T-helper 22 cell (primary cell): ENCODE results near the gene MTOR.

Source experiments
- DNase-seq: peaks from one replicate; pipeline ENCODE4 v3.0.0-alpha.2; 2020; ENCODE audit warnings: low read depth

MTOR gene

DNA sequence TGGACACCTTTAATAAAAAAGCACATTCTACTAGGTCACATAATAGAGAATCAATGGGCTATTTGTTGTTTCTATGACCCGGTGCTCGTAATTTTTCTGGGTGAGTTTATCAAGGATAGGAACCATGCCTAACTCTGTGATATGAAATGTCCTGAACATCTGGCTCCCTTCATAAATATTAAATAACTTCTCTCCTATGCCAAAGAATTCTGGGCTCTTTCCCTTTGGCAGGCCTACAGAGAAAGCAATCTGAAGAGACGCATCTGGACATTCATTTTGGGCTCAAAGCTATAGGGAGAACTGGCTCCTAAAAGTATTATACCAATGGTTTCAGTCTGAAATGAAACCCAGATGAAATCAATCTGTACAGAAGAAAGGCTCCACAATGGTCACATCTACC lies 112.0 kb downstream of the MTOR start:
- no peak for DNase-seq

DNA sequence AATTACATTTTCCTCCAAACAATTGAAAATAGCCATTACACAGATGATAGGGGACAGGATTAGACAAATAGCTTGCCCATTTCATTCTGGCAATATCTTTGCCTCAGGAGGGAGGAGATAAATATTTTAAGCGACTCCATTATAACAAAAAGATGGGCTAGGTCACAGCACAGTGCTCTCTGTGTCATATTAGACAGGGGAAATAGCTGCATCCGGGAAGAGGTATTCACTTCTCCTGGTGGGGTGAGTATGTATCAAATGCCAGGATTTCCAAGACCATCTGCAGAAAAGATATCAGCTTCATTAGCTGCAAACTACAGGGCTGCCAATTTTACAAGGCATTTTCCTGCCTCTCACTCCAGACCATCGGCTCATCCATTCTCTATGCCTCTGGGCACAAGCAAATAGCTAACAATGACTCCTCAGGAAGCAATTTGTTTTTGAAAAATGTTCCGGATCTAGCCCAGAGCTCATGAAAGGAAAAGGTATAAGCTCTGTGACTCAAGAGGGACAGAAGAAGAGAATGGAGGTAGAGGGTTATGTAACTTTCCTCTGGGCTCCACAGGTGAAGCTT lies 115.1 kb downstream of the MTOR start:
- DNase-seq, result no peak

DNA sequence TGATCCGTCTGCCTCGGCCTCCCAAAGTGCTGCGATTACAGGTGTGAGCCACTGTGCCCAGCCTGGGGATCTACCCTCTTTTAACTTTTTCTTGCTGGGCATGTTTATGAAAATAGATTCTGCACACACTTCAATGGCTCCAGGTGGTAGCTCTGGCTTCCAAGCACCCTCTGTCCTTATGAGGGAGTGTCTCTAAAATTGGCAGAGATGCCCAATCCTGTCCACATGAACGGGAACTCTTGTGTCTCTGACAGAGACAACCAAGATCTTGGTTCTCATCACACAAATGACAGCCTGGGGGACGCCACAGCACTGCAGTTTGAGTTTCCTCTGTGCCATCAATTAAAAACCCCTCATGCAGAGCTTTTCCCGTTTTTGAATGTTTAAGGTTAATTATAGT lies 116.6 kb downstream of the MTOR start:
- DNase-seq, result no peak

GRCh38 chr1:11144570-11145256 lies 117.6 kb downstream of the MTOR start:
- no peak for DNase-seq

DNA sequence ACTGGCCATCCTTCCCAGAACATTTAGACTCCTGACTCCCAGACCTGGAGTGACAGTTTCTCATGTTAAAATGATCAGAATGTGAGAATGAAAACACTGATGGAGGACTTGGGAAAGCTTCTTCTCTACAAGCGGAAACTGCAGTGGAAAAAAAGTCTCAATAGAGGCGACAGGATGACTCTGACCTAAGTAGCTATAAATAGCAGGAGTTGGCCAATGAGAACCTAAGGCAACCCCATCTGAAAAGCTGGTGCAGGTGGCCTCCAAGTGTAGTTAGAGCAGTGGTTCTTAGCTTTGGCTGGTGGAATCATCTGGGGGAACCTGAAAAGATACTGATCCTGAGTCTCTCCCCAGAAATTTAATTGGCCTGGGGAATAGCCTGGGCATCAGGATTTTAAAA lies 118.4 kb downstream of the MTOR start:
- no peak for DNase-seq

GRCh38 chr1:11143401-11143800 lies 119.0 kb downstream of the MTOR start:
- no peak for DNase-seq

GRCh38 chr1:11142618-11143391 lies 119.5 kb downstream of the MTOR start:
- DNase-seq, result no peak

DNA sequence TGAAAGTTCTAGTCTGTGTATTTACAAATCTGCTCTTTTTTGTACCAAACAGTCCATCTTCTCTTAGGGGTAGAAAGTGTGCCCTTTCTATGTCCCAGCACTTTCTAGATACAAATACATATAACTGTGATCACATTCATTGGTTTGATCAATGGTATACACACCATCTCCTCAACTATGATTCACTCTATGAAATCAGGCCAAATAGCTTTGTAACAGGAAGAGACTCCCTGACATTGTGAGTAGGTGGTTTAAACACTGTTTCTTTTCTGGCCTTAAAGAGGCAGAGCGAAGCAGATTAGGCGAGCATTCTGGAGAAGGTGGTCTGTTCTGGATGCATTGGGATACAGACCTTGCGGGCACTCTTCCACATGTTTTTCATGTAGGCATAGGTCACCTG lies 123.4 kb downstream of the MTOR start:
- DNase-seq, result no peak

- DNase-seq, result no peak
Measured at GRCh38 chr1:11138029-11138428, 124.3 kb downstream of the MTOR start.

DNA sequence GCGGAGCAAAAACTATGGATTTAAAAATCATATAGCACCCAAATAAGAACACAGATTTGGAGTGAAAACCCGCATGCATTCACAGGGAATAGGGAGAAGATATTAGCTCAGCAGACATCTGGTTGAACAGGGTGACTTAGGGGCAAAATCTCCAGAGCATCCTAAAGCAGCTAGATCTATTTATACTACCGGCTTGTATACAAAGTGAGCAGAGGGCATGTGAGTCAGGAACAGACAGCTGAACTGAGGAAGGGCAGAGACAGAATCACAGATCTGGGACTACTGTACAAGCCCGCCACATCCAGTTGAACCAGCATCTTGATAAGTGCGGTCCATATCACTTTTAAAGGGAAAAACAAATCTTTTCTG lies 127.5 kb downstream of the MTOR start:
- DNase-seq, result no peak

GRCh38 chr1:11134251-11134897 lies 128.0 kb downstream of the MTOR start:
- DNase-seq, result no peak

DNA sequence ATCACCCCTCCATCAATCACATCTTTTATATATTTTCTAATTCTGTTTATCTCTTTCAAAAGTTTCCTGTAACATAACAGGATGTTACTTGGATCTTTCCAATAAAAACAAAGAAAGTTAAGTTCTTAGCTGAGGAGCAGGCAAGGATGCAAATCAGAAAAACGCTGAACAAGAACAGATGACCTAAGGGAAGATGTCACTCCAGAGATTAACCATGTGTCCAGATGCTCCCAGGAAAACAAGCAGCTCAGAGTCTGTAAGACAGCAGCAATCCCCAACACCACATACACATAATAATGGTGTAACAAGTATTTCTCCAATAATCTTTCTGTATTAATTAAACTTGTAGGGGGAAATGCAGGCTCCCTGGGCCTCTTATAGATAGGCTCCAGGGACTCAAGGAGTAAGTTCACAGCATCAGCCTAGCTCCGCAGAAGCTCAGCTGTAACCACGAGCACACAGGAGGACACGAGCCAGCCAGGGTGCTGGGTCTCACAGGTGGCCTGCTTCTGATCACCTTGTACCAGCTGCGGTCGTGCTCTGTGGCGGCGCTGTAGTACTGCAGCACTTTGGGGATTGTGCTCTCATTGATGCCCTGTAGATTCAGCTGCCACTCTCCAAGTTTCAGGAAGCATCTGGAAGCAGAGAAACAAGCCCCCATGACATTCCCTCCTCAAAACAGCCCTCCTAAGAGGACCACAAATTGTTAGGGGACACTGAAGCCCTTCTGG lies 129.6 kb downstream of the MTOR start:
- DNase-seq, result no peak

DNA sequence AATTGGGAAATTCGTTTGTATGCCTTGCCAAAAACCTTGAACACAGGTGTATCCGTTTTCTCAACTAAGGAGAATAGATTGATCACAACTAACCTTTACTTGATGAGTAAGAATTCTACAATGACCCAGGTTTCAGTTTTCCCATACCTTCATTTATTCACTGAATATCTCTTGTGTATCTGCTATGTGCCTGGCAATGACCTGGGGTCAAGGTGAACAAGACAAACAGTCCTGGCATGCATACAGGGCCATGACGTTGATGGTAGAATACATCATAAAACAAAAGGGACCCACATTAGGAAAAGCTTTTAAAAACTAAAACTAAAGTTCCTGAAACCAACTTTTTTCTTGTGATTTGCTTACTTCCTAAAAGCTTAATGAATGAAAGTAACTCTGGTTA lies 130.5 kb downstream of the MTOR start:
- DNase-seq, result no peak

DNA sequence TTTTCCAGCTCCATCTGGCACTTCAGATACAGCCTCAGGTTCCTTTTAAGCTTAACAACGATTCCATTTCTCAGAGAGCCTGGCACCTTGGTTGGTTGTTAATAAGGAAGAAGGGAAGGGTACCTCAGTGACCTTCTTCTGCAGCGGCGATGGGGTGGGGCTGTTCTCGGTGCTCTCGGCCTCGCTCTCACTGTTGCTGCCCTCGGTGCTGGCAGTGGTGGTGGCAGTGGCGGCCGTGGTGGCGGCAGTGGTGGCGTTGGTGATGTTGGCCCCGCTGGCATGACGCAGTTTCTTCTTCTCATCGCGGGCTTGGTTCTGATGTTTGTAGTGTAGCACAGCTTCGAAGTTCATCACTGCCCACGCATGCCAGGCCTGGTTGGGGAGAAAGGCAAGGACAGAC lies 131.9 kb downstream of the MTOR start:
- DNase-seq, result no peak

DNA sequence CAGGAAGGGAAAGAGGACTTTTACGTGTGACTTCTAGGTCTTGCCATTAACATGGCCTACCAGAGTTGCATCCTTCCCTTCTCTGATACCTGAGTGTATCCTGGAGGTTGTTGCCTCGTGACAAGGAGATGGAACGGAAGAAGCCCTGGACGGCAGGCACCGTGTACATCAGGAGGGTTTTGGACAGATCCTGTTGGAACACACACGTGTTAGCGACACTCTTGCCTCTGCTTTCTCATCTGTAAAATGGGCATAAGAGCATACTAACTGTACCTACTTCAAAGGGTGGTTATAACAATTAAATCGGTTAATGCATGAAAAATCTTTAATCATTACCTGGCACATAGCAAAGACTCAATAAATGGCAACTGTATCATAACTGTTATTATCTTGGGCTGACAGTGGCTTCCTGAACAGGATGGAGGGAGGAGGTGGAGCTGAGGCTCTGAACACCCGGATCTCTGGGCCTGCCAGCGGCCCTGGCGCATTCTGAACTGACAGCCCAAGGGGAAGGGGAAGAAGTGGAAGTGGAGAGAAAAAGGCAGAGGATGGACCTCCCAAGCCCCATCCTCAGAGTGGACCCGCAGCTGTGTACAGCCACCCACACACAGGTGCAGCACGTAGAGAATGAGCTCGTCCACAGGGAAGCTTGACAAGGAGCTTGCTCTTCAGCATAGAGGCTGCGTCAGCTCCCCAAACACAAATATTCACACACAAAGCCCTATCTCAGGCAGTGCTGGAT lies 132.5 kb downstream of the MTOR start:
- DNase-seq, result no peak

- no peak for DNase-seq
Measured at GRCh38 chr1:11126569-11126968, 135.8 kb downstream of the MTOR start.

DNA sequence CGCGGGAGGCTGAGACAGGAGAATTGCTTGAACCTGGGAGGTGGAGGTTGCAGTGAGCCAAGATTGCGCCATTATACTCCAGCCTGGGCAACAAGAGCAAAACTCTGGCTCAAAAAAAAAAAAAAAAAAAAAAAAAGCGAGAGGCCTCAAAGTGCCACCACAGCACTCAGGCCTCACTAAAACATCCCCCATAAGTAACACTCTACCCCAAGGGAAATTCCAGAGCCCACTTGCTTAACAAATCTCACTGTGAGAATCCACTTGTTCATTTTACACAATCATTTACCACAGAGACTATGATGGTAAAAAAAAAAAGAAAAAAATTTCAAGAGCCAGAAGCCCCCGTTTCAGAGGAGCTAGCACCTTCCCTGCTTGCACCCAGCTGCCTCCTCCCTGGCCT lies 136.4 kb downstream of the MTOR start:
- no peak for DNase-seq

DNA sequence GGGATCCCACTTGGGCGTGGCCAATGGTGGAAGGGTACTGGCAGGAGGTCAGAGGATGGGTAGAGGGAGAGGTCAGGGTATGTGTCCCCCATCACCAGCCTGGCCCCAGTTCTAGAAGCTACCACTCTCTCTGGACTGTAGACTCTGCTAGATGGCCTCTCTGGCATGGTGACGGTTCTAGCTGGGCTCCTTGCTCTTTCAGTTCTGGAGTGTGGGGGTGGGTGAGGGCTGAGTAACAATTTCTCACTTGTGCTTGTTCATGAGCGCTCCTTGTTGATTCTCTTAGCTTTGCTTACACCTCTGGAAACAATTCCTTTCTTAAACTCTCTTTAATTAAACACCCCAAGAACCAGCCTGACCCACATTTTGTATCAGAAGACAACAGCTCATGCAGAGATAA lies 137.4 kb downstream of the MTOR start:
- DNase-seq, result no peak

DNA sequence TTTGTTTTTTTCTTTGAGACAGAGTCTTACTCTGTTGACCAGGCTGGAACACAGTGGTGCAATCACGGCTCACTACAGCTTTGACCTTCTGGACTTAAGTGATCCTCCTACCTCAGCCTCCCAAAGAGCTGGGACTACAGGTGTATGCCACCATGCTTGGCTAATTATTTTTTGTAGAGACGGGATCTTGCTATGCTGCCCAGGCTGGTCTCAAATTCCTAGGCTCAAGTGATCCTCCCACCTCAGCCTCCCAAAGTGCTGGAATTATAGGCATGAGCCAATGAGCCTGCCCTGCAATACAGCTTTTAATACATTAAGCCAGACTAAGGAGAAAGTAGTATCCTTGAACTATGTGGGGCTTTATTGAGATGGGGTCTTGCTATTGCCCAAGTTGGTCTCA lies 146.0 kb downstream of the MTOR start:
- no peak for DNase-seq

GRCh38 chr1:11114966-11115365 lies 147.4 kb downstream of the MTOR start:
- no peak for DNase-seq

DNA sequence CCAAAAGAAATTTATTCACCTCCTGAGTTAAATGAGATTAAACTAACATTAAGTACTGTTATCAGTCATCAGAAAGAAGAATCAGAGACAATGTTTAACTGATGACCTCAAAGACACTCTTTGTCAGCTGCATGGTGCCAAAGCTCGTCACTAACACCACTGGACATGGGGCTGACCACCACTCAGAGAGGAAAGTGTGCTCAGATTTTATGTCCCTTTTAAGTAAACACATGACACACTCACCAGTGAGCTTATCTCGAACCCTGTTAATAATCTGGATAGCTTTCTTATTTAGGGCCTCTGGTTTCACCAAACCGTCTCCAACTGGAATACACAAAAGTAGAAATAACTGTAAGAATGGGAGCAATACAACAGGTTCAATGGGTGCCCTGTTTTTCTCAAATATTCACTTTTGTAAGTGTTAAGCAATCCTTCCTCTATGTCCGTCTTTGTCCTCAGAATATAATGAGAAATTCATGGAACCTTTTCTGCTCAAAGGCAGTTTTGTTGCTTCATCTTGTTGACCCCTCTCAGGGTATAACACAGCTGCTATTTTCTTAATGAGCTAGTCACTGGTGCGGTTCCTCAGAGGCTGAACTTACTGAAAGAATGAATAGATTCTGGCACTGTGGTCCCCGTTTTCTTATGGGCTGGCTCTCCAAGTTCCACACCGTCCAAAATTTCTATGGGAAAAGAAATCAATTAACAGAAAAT lies 153.1 kb downstream of the MTOR start:
- no peak for DNase-seq
